BJ (cell line): ENCODE results near the gene MVB12B. TPM values are rescaled to one million over a fixed set of nuclear protein-coding genes. Genes with fewer than 3 reads are reported as not detected.

Source experiments
- CTCF ChIA-PET: fragments of 350-600 bp; formaldehyde crosslinking; extraction: SDS; loops from one replicate; lab custom pipeline; 2021; ENCODE audit warnings: antibody characterized with exemption, inconsistent platforms; lab: Yijun Ruan, JAX
- POLR2A ChIA-PET: fragments of 300-600 bp; sonication (Branson Sonifier 250); formaldehyde crosslinking; extraction: SDS; loops from one replicate; lab custom pipeline; 2021; ENCODE audit warnings: antibody characterized with exemption; lab: Charles Lee
- DNase-seq: peaks from one replicate; pipeline ENCODE4 v3.0.0-alpha.2; 2011; ENCODE audit warnings: low read depth
- H3K27me3 ChIP-seq: 2 replicates; pipeline ENCODE4 v1.6.0; 2011; ENCODE audit warnings: low read length; ENCODE audit not compliant: control insufficient read depth, insufficient read depth
- H3K36me3 ChIP-seq: 2 replicates; pipeline ENCODE4 v1.5.1; 2011; ENCODE audit warnings: low read length; ENCODE audit not compliant: control insufficient read depth, insufficient read depth
- H3K4me3 ChIP-seq: 2 replicates; pipeline ENCODE4 v1.5.1; 2011; ENCODE audit warnings: low read depth, mild to moderate bottlenecking, control low read depth, low read length
- CTCF ChIP-seq: IDR thresholded peaks from 2 replicates; pipeline ENCODE4 v1.5.1; 2011; ENCODE audit warnings: low read depth, mild to moderate bottlenecking, control low read depth, inconsistent platforms, low read length, moderate library complexity; ENCODE audit not compliant: insufficient read depth
- polyA plus RNA-seq: library from polyadenylated mRNA; depleted of rRNA; stranded (reverse); fragments of >200 nt; gene quantifications from 2 replicates; pipeline ENCODE4 v1.2.3, GENCODE V29; 2011

The MVB12B gene
- polyA plus RNA-seq, 1 experiment: 2.7 TPM

- CTCF ChIA-PET: interaction anchor here (0.9 to 2.6 kb wide), 4 partner anchors 8 to 26 kb away, joined by 3 to 15 read pairs (median 4); no protein-coding TSS in a partner anchor
Measured at GRCh38 chr9:126531035-126531571, 204.5 kb downstream of the MVB12B start.

GRCh38 chr9:126531591-126531990 lies 205.0 kb downstream of the MVB12B start:
- DNase-seq: no peak

More at GRCh38 chr9:126531035-126531571, 204.5 kb downstream of the MVB12B start:
- Histone ChIP-seq H3K27me3 (peaks cover 14% of the 10 kb centered on the region), H3K36me3 (no peaks in the 10 kb centered on the region), H3K4me3 (no peak overlapping the region)
- POLR2A ChIA-PET: no interaction called here
- no peak for TF ChIP-seq CTCF
- no peak for DNase-seq

GRCh38 chr9:126532019-126532462 lies 205.4 kb downstream of the MVB12B start:
- Histone ChIP-seq H3K36me3 (no peaks in the 10 kb centered on the region), H3K27me3 (peaks cover 14% of the 10 kb centered on the region), H3K4me3 (no peak overlapping the region)
- no peak for DNase-seq
- CTCF ChIA-PET: interaction anchor here (0.6 to 2.6 kb wide), 7 partner anchors 9 to 332 kb away, joined by 3 to 15 read pairs (median 3); no protein-coding TSS in a partner anchor
- POLR2A ChIA-PET: no interaction called here
- no peak for TF ChIP-seq CTCF

More at GRCh38 chr9:126531591-126531990, 205.0 kb downstream of the MVB12B start:
- CTCF ChIA-PET: interaction anchor here (0.6 to 2.6 kb wide), 7 partner anchors 9 to 332 kb away, joined by 3 to 15 read pairs (median 3); no protein-coding TSS in a partner anchor
- no peak overlapping the region for H3K4me3 ChIP-seq
- H3K36me3 ChIP-seq: no peaks in the 10 kb centered on the region
- peaks cover 14% of the 10 kb centered on the region for H3K27me3 ChIP-seq
- POLR2A ChIA-PET: no interaction called here
- TF ChIP-seq CTCF: no peak

GRCh38 chr9:126532489-126532888 lies 205.9 kb downstream of the MVB12B start:
- TF ChIP-seq CTCF: no peak
- ChIA-PET POLR2A (no interaction called here), CTCF (interaction anchor here (0.6 to 2.6 kb wide), 6 partner anchors 10 to 333 kb away, joined by 3 to 15 read pairs (median 6); no protein-coding TSS in a partner anchor)
- no peak for DNase-seq
- Histone ChIP-seq H3K36me3 (no peaks in the 10 kb centered on the region), H3K27me3 (peaks cover 14% of the 10 kb centered on the region), H3K4me3 (no peak overlapping the region)
